Islet of Langerhans (tissue), 1 donor: Measurements from ENCODE around the gene SH3RF3.

Experiments used
- FAIRE-seq: peaks from one replicate; lab custom pipeline; 2011; peaks lifted over from hg19 to GRCh38; lab: Jason Lieb, UNC

The SH3RF3 gene

GRCh38 chr2:109139865-109140396 is 10.9 kb downstream of the SH3RF3 start:
- FAIRE-seq, result no peak

- FAIRE-seq, result no peak
Observed at GRCh38 chr2:109141006-109141600, 12.1 kb downstream of the SH3RF3 start.

GRCh38 chr2:109141727-109142283 is 12.8 kb downstream of the SH3RF3 start:
- FAIRE-seq, result no peak

- FAIRE-seq, result no peak
Observed at GRCh38 chr2:109142416-109143210, 13.6 kb downstream of the SH3RF3 start.

- no peak for FAIRE-seq
Observed at GRCh38 chr2:109143214-109144187, 14.5 kb downstream of the SH3RF3 start.

DNA sequence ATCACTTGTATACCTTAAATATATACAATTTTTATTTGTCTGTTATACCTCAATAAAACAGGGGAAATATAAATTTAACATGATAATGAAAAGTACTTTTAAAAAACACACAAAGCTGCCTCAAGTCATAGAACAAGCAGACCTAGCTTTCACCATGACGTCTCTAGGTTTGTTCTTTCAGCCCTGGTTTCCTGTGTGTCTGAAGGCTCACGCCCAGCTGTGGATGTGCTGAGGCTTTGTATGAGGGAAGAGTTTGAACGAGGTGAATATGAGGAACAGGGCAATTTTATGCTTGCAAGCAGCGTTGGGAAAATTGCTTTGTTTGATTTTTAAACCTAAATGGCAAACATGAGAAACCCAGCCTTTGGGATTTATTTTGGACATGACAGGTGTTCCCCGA is 15.3 kb downstream of the SH3RF3 start:
- no peak for FAIRE-seq

DNA sequence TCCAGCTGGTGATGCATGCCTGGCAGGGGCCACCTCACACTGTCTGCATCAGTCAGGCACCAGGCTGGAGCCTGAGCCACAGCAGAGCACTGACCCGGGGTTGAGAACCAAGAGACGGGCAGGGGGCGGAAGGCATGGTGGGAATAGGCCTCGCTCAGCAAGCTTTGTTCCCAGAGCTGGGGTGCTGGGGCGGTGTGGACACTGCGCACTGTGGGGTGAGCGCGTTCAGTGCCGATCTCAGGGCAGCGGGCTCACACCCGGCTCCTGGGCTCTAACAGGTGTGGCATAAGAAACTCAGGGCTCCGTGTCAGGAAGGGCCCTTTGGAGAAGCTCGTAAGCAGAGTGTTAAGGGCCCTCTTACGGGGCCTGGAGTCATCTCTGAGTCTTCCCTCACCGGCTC is 15.7 kb downstream of the SH3RF3 start:
- FAIRE-seq, result no peak

GRCh38 chr2:109145286-109145685 is 16.3 kb downstream of the SH3RF3 start:
- no peak for FAIRE-seq

GRCh38 chr2:109147405-109147804 is 18.4 kb downstream of the SH3RF3 start:
- no peak for FAIRE-seq

- FAIRE-seq, result no peak
Observed at GRCh38 chr2:109148117-109148746, 19.2 kb downstream of the SH3RF3 start.

DNA sequence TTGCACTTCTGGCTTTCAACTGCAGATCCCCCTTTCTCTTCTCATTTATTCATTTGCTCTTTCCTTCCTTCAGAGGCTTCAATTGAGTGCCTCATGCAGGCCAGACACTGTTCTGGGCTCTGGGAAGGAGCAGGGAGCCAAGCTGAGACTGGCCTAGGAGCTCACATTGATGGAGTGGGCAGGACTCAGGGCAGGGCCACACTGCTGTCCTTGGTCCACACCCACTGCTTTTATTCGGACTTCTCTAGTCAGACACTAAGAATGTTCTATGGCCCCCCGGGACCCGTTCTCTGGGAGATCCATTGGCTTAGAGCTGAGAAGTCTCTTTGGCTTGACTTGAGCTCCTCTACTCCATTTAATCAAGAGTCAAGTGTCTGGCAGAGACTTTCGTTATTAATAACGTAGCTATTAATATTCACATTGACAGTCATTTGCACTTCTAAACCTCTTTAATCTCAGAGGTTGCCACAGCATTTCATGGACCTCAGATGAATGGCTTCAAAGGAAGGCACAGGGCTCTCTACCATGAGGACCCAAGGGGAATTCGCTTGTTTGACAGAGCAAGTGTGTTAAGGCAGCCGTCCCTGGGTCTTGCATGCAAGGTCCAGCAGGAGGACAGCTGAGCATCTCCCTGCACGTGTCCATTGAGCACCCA is 20.1 kb downstream of the SH3RF3 start:
- FAIRE-seq, result no peak

GRCh38 chr2:109150559-109150958 is 21.6 kb downstream of the SH3RF3 start:
- FAIRE-seq, result no peak

GRCh38 chr2:109151519-109151918 is 22.5 kb downstream of the SH3RF3 start:
- FAIRE-seq, result no peak

DNA sequence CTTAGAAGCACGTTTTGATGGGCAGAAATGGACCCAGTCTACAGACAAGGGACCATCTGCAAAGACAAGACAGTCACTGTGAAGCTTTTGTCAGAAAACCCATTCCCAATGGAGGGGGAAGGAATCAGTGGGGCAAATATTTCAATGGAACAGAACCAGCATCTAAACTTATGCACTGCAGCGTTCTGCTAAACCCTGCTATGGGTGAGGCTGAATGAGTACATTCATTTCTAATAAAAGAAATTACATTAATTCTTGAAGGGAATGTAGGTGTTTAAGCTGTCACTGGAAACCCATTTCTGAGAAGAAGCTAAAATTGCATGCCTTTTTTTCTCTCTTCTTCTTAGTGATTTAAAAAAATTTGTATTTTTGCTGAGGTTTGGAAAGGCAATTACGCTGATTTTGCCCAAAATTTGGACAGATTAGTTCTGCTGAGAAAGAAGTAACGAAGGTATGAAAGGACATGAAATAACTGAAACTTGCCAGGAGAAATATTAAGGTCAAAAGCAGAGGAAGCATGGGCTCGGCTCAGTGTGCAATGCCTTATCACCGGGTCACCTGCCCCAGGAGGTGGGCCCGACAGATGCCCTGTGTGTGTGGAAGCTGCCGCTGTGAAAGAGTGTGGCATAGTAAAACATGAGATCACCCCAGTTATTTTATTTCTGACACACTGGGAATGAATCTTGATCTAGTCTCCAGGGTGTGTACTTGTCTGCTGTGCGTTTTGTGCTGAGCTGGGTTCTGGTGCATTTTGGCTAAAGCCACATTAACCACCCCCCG is 24.2 kb downstream of the SH3RF3 start:
- FAIRE-seq, result no peak

GRCh38 chr2:109153807-109154206 is 24.8 kb downstream of the SH3RF3 start:
- no peak for FAIRE-seq

DNA sequence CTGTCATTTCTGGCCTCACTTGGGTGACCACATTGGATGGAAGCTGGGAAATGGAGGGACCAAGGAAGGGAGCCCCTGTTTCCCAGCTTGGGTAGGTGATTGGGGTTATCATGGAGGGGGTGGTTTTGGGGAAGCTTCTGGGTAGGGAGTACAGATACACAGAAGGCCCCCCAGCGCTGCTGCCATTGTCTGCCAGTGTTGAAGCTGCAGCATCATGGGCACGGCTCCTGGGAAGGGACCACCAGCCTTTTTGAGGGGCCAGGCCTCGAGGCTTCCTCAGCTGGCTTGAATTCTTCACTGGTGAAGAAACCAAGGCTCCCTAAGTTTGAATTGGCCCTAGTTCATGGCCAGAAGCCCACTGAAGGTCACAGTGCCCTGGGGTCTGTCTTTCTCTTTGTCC is 25.2 kb downstream of the SH3RF3 start:
- FAIRE-seq, result no peak

DNA sequence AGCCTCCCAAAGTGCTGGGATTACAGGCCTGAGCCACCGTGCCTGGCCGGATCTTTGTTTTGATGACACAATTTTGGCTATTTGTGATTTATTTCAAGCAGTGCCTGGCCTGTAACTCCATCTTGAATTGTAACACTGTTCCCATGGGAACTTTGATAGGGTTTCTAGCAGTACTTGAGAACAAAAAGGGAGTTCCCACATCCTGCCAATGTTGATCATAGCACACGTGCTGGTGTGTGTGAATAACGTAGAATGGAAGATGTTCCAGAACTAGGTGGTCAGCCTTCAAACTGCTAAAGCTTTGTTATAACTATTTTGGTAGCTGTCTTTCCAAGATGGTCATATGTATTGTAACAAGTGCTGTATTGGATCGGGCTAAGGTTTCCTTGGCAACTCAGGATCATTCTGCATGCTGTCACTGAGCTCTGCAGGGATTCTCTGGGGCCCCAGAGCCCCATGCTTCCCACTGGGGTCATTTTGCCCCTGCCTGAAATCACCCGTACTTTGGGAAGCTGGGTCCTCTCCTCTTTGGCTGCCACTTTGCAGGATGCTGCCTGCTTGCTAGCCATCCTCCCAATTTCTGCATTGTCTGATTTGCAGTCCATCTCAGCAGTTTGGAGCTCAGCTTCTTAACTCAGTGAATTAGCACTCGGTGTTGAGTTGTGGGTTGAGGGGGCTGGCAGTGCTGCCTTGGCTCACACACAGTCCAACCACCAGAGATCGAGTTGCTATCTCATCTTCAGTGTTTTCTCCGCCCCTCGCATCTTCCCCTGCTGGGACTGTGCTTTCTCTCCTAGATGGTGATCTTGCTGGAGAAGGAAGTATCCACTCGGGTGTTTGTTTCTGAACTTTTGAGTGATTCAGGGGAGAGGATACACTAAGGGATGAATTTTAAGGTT is 26.8 kb downstream of the SH3RF3 start:
- no peak for FAIRE-seq

- FAIRE-seq, result no peak
Observed at GRCh38 chr2:109157563-109158105, 28.6 kb downstream of the SH3RF3 start.

GRCh38 chr2:109158237-109158636 is 29.2 kb downstream of the SH3RF3 start:
- FAIRE-seq, result no peak
